Measurements from ENCODE around the gene GKN2.

Gene GKN2

DNA sequence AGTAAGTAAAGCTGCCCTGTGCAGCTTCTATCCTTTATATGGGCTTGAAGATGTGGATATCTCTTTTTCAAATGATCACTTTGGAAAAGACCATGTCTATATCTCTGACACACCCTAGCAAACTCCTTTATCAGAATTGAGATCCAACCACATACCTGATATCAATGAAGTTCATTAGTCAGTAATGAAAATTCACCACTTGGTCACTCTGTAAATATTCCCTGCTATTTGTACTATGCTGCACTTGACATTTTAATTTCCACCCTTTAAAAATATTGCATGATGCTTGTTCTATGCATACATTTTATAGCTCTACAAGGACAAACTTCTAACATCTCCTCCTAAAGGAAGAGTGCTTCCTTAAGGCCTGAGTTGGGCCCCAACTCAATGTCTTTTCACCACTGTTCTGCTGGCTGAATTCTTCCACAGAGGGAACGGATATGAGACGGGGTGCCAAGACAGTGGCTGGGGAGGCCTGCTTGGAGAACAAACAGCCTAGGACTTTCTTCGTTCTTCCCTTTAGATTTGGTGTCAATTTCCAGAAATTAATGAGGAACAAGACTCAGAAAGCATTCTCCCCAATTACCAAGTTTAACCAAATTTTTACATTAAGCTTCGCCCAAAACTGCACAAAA, at the start of gene GKN2:
Gene GKN2 (minus strand): TSS at position 7 of the 635 bp plus-strand sequence. CDS start 32 bp downstream, outside the sequence.
- no peak for TF ChIP-seq ZFX (IDR thresholded peaks at IDR 0.05; ENCODE audit: borderline replicate concordance)
- TF ChIP-seq, protein P1, sequence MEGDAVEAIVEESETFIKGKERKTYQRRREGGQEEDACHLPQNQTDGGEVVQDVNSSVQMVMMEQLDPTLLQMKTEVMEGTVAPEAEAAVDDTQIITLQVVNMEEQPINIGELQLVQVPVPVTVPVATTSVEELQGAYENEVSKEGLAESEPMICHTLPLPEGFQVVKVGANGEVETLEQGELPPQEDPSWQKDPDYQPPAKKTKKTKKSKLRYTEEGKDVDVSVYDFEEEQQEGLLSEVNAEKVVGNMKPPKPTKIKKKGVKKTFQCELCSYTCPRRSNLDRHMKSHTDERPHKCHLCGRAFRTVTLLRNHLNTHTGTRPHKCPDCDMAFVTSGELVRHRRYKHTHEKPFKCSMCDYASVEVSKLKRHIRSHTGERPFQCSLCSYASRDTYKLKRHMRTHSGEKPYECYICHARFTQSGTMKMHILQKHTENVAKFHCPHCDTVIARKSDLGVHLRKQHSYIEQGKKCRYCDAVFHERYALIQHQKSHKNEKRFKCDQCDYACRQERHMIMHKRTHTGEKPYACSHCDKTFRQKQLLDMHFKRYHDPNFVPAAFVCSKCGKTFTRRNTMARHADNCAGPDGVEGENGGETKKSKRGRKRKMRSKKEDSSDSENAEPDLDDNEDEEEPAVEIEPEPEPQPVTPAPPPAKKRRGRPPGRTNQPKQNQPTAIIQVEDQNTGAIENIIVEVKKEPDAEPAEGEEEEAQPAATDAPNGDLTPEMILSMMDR (IDR thresholded peaks at IDR 0.05), result no peak
- H3K27ac ChIP-seq, result no peak within 1 kb of the TSS

- no peak overlapping the region for H3K27ac ChIP-seq
- TF ChIP-seq ZFX (IDR thresholded peaks at IDR 0.05; ENCODE audit: borderline replicate concordance), result no peak
Measured at GRCh38 chr2:69001879-69002278, 49.2 kb upstream of the GKN2 start.

DNA sequence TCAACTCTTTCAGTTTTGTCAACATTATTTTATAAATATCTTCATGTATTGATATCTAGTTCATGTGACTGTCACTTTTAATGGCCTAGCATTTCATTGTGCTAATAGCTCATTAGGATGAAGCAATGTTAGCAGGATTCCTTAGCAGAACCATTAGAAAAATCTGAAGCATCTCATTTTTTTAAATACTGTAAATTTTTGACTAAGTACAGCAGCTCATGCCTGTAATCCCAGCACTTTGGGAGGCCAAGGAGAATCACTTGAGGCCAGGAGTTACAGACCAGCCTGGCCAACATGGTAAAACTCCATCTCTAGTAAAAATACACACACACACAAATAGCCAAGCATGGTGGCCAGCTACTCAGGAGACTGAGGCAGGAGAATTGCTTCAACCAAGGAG, 44.7 kb upstream of the GKN2 start:
- H3K27ac ChIP-seq, result no peak overlapping the region
- no peak for TF ChIP-seq ZFX (IDR thresholded peaks at IDR 0.05; ENCODE audit: borderline replicate concordance)
- TF ChIP-seq, protein P1 (IDR thresholded peaks at IDR 0.05), result no peak

DNA sequence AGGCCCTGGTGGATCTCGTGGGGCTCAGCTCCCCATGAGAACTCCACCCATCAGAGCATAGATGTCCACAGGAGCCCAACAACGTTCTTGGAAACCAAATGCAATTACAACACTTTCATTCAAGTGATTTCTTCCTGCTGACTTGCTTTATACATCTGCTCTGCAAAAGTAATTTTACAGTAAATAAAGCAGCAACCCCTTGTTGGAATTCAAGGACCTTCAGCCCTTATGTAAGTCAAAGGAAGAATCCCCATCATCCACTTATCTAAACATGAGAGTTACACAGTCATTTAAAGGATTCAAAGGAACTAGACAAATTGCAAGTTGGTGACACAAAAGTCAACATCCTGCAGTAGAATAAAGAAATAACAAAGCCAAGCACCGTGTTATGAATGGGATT, 43.2 kb upstream of the GKN2 start:
- H3K27ac ChIP-seq, result no peak overlapping the region
- TF ChIP-seq, protein P1 (IDR thresholded peaks at IDR 0.05), result no peak
- no peak for TF ChIP-seq ZFX (IDR thresholded peaks at IDR 0.05; ENCODE audit: borderline replicate concordance)

GRCh38 chr2:68994864-68995263, 42.2 kb upstream of the GKN2 start:
- TF ChIP-seq ZFX (IDR thresholded peaks at IDR 0.05; ENCODE audit: borderline replicate concordance), result no peak
- TF ChIP-seq, protein P1 (IDR thresholded peaks at IDR 0.05), result no peak
- no peak overlapping the region for H3K27ac ChIP-seq

GRCh38 chr2:68993660-68994059, 41.0 kb upstream of the GKN2 start:
- TF ChIP-seq, protein P1 (IDR thresholded peaks at IDR 0.05), result no peak
- TF ChIP-seq ZFX (IDR thresholded peaks at IDR 0.05; ENCODE audit: borderline replicate concordance), result no peak
- no peak overlapping the region for H3K27ac ChIP-seq

DNA sequence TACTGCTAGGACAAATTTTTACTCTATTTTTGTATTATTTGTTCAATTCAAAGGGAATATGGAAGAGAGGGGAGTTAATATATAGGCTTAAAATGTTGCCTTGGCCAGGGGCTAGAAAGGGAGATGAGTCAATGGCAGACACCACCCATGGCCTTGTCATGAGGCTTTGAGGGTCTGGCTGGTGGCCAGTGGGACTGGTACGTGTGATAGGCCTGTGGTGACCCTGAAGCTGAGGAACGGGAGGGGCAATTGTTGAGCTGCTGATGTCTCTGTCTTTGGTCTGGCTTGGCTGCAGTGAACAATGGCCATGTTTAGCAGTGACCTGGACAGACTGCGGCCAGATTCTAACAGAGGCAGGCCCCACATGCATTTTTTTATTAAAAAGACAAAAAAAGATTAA, 40.2 kb upstream of the GKN2 start:
- no peak for TF ChIP-seq ZFX (IDR thresholded peaks at IDR 0.05; ENCODE audit: borderline replicate concordance)
- TF ChIP-seq, protein P1 (IDR thresholded peaks at IDR 0.05), result no peak
- no peak overlapping the region for H3K27ac ChIP-seq

GRCh38 chr2:68992341-68992740, 39.6 kb upstream of the GKN2 start:
- H3K27ac ChIP-seq, result no peak overlapping the region
- TF ChIP-seq ZFX (IDR thresholded peaks at IDR 0.05; ENCODE audit: borderline replicate concordance), result no peak
- TF ChIP-seq, protein P1 (IDR thresholded peaks at IDR 0.05), result no peak

All from 22Rv1 (cell line).